ENCODE data around the gene DGUOK. TPM values are rescaled to one million over a fixed set of nuclear protein-coding genes. Genes with fewer than 3 reads are reported as not detected.

The DGUOK gene
- total RNA-seq, 2 experiments from 2014 or later, result 96.4 to 103 TPM

DNA sequence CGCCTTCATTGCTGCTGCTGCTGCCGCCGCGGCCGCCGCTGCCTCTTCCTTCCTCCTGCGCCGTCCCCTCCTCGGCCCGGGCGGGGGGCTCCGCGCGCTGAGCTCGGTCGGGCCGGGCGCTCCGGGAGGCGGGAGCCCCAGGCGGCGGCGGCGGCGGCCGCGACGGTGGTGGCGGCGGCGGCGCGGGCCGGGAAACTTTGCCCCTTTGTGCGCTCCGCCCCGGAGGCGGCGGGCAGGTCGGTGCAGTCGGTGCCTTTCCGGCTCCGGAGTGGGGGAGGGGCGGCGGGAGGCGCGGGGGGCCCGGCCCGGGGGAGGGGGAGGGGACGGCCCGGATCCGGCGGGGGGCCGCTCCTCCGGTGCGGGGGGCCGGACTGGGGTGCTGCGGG, 58.2 kb downstream of the DGUOK start:
- intact Hi-C loops (cut with micrococcal nuclease), result loop anchor here (5.0 kb wide), 2 partner anchors 47 to 153 kb away; no protein-coding TSS in a partner anchor
- DNase-seq (peak; percentile 68), ATAC-seq (peak; percentile 11)
- TF ChIP-seq, protein P1, sequence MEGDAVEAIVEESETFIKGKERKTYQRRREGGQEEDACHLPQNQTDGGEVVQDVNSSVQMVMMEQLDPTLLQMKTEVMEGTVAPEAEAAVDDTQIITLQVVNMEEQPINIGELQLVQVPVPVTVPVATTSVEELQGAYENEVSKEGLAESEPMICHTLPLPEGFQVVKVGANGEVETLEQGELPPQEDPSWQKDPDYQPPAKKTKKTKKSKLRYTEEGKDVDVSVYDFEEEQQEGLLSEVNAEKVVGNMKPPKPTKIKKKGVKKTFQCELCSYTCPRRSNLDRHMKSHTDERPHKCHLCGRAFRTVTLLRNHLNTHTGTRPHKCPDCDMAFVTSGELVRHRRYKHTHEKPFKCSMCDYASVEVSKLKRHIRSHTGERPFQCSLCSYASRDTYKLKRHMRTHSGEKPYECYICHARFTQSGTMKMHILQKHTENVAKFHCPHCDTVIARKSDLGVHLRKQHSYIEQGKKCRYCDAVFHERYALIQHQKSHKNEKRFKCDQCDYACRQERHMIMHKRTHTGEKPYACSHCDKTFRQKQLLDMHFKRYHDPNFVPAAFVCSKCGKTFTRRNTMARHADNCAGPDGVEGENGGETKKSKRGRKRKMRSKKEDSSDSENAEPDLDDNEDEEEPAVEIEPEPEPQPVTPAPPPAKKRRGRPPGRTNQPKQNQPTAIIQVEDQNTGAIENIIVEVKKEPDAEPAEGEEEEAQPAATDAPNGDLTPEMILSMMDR (IDR thresholded peaks at IDR 0.05), result no peak
- no peaks in the 10 kb centered on the region for H3K9me3 Mint-ChIP-seq
- H3K4me1 Mint-ChIP-seq (ENCODE audit: low read depth), result peaks cover 61% of the 10 kb centered on the region
- H3K27ac Mint-ChIP-seq, result no peak overlapping the region
- ChIA-PET POLR2A (interaction anchor here (1.0 to 5.6 kb wide), 5 partner anchors 15 to 73 kb away, joined by 3 to 38 read pairs (median 4); no protein-coding TSS in a partner anchor), CTCF (no interaction called here)
- no peaks in the 10 kb centered on the region for H3K27me3 Mint-ChIP-seq
- H3K4me3 Mint-ChIP-seq, result no peak overlapping the region
- peaks cover 36% of the 10 kb centered on the region for H3K36me3 Mint-ChIP-seq (ENCODE audit: low read depth)

DNA sequence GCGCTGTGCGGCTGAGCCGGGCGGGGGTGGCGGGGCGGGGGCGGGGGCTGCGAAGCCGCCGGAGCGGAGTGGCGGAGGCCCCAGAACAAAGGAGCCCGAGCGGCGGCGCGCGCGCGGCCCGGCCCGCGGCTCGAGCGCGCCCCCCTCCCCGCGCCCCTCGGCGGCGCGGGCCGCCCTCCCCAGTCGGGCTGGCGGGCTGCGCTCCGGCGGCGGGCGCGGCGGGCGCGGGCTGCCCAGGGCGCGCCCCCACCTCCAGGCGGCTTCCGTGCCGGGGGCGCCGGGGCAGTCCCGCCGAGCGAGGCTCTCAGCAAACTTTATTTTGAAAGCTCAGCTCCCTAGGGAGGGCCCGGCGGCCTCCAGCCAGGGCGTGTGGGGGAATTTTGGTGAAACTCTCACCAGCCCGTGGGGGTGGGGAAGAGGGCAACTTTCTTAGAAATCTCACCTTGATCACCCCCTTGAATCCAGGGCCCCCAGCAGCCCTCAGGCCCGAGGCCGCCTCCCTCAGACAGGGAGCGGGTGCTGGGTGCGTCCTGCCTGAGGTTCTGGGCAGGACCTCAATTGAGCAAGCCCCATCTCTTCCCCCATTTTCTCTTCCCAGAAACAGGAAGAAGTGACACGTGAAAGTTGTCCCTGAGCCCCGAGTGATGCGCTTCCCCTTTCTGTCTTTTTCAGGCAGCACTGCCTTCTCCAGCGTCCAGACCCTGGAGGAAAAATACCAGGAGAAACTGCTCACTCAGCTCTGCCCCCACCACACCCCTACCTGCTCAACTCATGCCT, 58.8 kb downstream of the DGUOK start:
- ATAC-seq, result peak; percentile 52
- H3K36me3 Mint-ChIP-seq (ENCODE audit: low read depth), result peaks cover 42% of the 10 kb centered on the region
- intact Hi-C loops (cut with micrococcal nuclease), result loop anchor here (2.0 to 5.0 kb wide), 3 partner anchors 47 to 153 kb away; no protein-coding TSS in a partner anchor

DNA sequence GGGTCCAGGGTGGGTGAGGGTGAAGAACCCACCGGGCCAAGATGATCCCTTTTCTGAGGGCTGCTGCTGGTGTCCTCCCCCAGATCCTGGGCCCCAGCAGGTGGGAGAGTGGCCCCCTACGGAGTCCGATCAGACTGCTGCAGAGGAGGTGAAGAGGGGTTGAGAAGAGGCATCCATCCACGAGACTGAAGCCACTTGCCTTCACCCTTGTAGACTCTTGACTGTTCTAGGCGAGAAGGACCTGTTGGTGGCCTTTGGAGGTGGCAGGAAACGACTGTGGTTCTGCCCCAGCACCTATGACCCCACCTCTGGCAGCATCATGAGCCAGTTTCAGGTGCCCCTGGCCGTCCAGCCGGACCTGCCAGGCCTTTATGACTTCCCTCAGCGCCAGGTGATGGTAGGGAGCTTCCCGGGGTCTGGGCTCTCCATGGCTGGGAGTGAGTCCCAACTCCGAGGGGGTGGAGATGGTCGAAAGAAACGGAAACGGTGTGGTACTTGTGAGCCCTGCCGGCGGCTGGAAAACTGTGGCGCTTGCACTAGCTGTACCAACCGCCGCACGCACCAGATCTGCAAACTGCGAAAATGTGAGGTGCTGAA, 59.5 kb downstream of the DGUOK start:
- no peaks in the 10 kb centered on the region for H3K27me3 Mint-ChIP-seq
- ATAC-seq, result peak; percentile 34

More for the DNA sequence above, 58.8 kb downstream of the DGUOK start:
- ChIA-PET POLR2A (interaction anchor here (0.8 to 5.6 kb wide), 12 partner anchors 10 to 213 kb away, joined by 3 to 38 read pairs (median 5); partner anchors contain the start of genes MOB1A and MTHFD2), CTCF (interaction anchor here (1.4 to 2.9 kb wide), 2 partner anchors 47 to 162 kb away, joined by 3 to 9 read pairs; partner anchors contain the start of gene BOLA3)
- TF ChIP-seq, protein P1 (IDR thresholded peaks at IDR 0.05), result no peak
- H3K4me1 Mint-ChIP-seq (ENCODE audit: low read depth), result peaks cover 60% of the 10 kb centered on the region
- no peaks in the 10 kb centered on the region for H3K27me3 Mint-ChIP-seq
- DNase-seq, result peak; percentile 91
- peak overlapping the region; percentile 87 for H3K4me3 Mint-ChIP-seq
- H3K9me3 Mint-ChIP-seq, result no peaks in the 10 kb centered on the region
- H3K27ac Mint-ChIP-seq, result peak overlapping the region; percentile 95

DNA sequence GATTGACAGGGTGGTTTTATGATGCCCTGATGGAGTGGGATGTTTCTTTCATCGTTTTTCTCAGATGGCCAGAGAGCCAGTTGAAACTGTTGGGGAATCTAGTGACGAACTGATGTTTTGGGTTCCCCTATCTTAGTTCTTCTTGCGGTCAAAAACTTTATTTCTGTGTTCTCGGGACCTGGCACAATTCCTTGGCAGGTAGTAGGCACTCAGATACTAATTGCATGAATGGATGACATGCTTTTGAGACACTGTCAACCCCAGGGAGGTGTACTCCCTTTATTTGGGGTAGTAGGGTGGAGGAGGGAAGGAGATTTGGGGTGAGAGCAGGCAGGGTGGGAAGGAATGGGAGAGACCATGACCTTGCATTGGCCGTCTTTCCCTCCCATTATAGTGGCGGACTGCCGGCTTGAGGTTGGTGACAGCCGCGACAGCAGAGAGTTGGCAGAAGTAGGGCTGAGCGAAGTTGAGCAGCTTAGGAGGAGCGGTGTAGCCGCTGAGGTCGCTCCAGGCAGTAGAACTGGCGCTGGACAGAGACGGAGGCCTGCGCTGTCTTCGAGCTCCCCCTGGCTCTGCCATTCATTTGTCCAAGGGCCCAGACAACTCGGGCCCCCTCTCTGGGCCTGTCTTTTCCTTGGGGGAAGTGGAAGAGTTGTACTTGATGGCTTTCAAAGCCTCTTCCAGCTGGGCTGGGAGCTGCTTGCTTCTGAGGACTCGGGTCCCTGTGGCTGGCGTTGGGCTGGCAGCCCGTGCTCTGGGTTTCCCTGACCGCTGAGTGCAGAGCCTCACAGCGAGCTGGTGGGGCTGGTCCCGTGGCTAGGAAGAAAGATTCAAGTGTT, 60.6 kb downstream of the DGUOK start:
- Mint-ChIP-seq H3K9me3 (peaks cover 4% of the 10 kb centered on the region), H3K4me3 (peak overlapping the region; percentile 87), H3K27me3 (no peaks in the 10 kb centered on the region), H3K4me1 (ENCODE audit: low read depth) (peaks cover 51% of the 10 kb centered on the region), H3K36me3 (ENCODE audit: low read depth) (peaks cover 60% of the 10 kb centered on the region), H3K27ac (peak overlapping the region; percentile 95)
- intact Hi-C loops (cut with micrococcal nuclease), result loop anchor here (2.0 to 5.0 kb wide), 3 partner anchors 45 to 155 kb away; no protein-coding TSS in a partner anchor
- POLR2A ChIA-PET, result interaction anchor here (0.9 to 5.6 kb wide), 14 partner anchors 8 to 178 kb away, joined by 3 to 38 read pairs (median 4); partner anchors contain the start of genes BOLA3, DGUOK and STAMBP
- CTCF ChIA-PET, result interaction anchor here (0.6 to 2.9 kb wide), 27 partner anchors 9 to 163 kb away, joined by 3 to 22 read pairs (median 4); partner anchors contain the start of gene BOLA3
- DNase-seq (peak; percentile 70), ATAC-seq (peak; percentile 28)
- TF ChIP-seq, protein P1 (IDR thresholded peaks at IDR 0.05), result peak; percentile 26

More for the DNA sequence above, 59.5 kb downstream of the DGUOK start:
- CTCF ChIA-PET, result interaction anchor here (1.2 to 2.9 kb wide), 10 partner anchors 10 to 161 kb away, joined by 3 to 22 read pairs (median 8); partner anchors contain the start of gene BOLA3
- DNase-seq, result peak; percentile 74
- H3K4me3 Mint-ChIP-seq, result peak overlapping the region; percentile 87
- H3K36me3 Mint-ChIP-seq (ENCODE audit: low read depth), result peaks cover 48% of the 10 kb centered on the region
- POLR2A ChIA-PET, result interaction anchor here (0.8 to 5.6 kb wide), 14 partner anchors 10 to 212 kb away, joined by 3 to 38 read pairs (median 6); partner anchors contain the start of genes MOB1A, MTHFD2 and STAMBP
- H3K4me1 Mint-ChIP-seq (ENCODE audit: low read depth), result peaks cover 56% of the 10 kb centered on the region
- H3K27ac Mint-ChIP-seq, result peak overlapping the region; percentile 95
- H3K9me3 Mint-ChIP-seq, result no peaks in the 10 kb centered on the region
- intact Hi-C loops (cut with micrococcal nuclease), result loop anchor here (2.0 to 5.0 kb wide), 3 partner anchors 46 to 154 kb away; no protein-coding TSS in a partner anchor
- TF ChIP-seq, protein P1 (IDR thresholded peaks at IDR 0.05), result no peak
